Adrenal gland (tissue), 5 donors: ENCODE data around the gene KCNK5.

Experiments used
- POLR2A ChIP-seq, 2 donors: fragments of 450-650 bp; IDR thresholded peaks; one replicate each; pipeline ENCODE4 v1.6.1; 2017; ENCODE audit warnings: antibody characterized with exemption in 2 of 2, mild to moderate bottlenecking in 2 of 2, moderate library complexity in 1 of 2
- TF ChIP-seq, protein P1 (sequence below), 6 experiments: fragments of 450-650 bp in 4 of 6; fragments of 200-600 bp in 2 of 6; sonication (generic) in 1 of 6; IDR thresholded peaks; 1 replicate in 5 of 6; 2 replicates in 1 of 6; pipeline versions ENCODE4 v1.5.1 to v1.8.0; 2016 to 2021; ENCODE audit warnings: antibody characterized with exemption in 6 of 6, mild to moderate bottlenecking in 2 of 6, moderate library complexity in 1 of 6
- donor health status: DM: no; HTN: no; CAD: no.

- TF ChIP-seq, protein P1, sequence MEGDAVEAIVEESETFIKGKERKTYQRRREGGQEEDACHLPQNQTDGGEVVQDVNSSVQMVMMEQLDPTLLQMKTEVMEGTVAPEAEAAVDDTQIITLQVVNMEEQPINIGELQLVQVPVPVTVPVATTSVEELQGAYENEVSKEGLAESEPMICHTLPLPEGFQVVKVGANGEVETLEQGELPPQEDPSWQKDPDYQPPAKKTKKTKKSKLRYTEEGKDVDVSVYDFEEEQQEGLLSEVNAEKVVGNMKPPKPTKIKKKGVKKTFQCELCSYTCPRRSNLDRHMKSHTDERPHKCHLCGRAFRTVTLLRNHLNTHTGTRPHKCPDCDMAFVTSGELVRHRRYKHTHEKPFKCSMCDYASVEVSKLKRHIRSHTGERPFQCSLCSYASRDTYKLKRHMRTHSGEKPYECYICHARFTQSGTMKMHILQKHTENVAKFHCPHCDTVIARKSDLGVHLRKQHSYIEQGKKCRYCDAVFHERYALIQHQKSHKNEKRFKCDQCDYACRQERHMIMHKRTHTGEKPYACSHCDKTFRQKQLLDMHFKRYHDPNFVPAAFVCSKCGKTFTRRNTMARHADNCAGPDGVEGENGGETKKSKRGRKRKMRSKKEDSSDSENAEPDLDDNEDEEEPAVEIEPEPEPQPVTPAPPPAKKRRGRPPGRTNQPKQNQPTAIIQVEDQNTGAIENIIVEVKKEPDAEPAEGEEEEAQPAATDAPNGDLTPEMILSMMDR (IDR thresholded peaks at IDR 0.05), result no peak
- TF ChIP-seq POLR2A (IDR thresholded peaks at IDR 0.05), result no peak
Measured at GRCh38 chr6:39203436-39204159, 25.7 kb downstream of the KCNK5 start.
